ENCODE data around the gene CCNL2. TPM values are rescaled to one million over a fixed set of nuclear protein-coding genes. Genes with fewer than 3 reads are reported as not detected.

CCNL2 gene
- total and polyA plus RNA-seq, 2 of the 13 experiments (the other 11 are each of a cell fraction or from before 2014, with no cell fraction given) = 105 to 340 TPM

GRCh38 chr1:1400576-1401456 is 1.7 kb upstream of the CCNL2 start (continued):
- TF ChIP-seq TRIM22 (IDR thresholded peaks at IDR 0.05) = no peak
- peak; percentile 64; the same call in 1 of the 2 replicates for TF ChIP-seq MLLT10 (CRISPR knock-in tag; IDR thresholded peaks at IDR 0.05)
- peak; percentile 58; the same call in 1 of the 2 replicates for TF ChIP-seq TFDP2 (CRISPR knock-in tag; IDR thresholded peaks at IDR 0.05)
- TF ChIP-seq PRDM4 (CRISPR knock-in tag; IDR thresholded peaks at IDR 0.05; ENCODE audit: borderline replicate concordance) = no peak
- TF ChIP-seq ZBED4 (CRISPR knock-in tag; IDR thresholded peaks at IDR 0.05; ENCODE audit: borderline replicate concordance) = peak; percentile 69
- TF ChIP-seq TGIF2 (CRISPR knock-in tag; IDR thresholded peaks at IDR 0.05) = peak; percentile 99
- peak; percentile 95 for TF ChIP-seq NR2C2 (CRISPR knock-in tag; IDR thresholded peaks at IDR 0.05; ENCODE audit: borderline replicate concordance)
- TF ChIP-seq MIER3 (CRISPR knock-in tag; IDR thresholded peaks at IDR 0.05; ENCODE audit: borderline replicate concordance) = peak; percentile 99
- no peak for TF ChIP-seq FOXC1 (CRISPR knock-in tag; IDR thresholded peaks at IDR 0.05; ENCODE audit: borderline replicate concordance)
- TF ChIP-seq DMAP1 (CRISPR knock-in tag; IDR thresholded peaks at IDR 0.05) = peak; percentile 91; the same call in 1 of the 2 replicates
- no peak for TF ChIP-seq SNRNP70 (IDR thresholded peaks at IDR 0.05; ENCODE audit: low read depth, low read length)
- peak; percentile 39; the same call in 1 of the 2 replicates for TF ChIP-seq ZHX1 (CRISPR knock-in tag; IDR thresholded peaks at IDR 0.05; ENCODE audit: low read depth)
- TF ChIP-seq MEIS2 (CRISPR knock-in tag; IDR thresholded peaks at IDR 0.05) = peak; percentile 100
- no peak for TF ChIP-seq RFX5 (IDR thresholded peaks at IDR 0.05; ENCODE audit: low read depth, low read length)
- no peak for TF ChIP-seq ATAD3A (CRISPR knock-in tag; IDR thresholded peaks at IDR 0.05)
- TF ChIP-seq PITX1 (CRISPR knock-in tag; IDR thresholded peaks at IDR 0.05) = peak; percentile 98
- 0 out of 2 replicates have a peak, but pooled peaks have one; percentile 14 for TF ChIP-seq ZNF83 (CRISPR knock-in tag; IDR thresholded peaks at IDR 0.05; ENCODE audit: borderline replicate concordance)
